Duodenal mucosa (tissue), 2 donors: Measurements from ENCODE around the gene TEX2.
"Not testable (repeated sequence)": the region's sequence is repeated elsewhere in the genome, so short reads cannot be mapped to it uniquely, and the experiment has no call there.

Experiments used
- H3K27ac ChIP-seq: one replicate; pipeline ENCODE4 v1.7.0; 2013; ENCODE audit warnings: low read depth, low read length
- H3K27me3 ChIP-seq, 2 donors: one replicate each; pipeline ENCODE4 v1.7.0; 2013; ENCODE audit warnings: low read length in 2 of 2, control low read depth in 1 of 2; ENCODE audit not compliant: insufficient read depth in 2 of 2, control insufficient read depth in 1 of 2
- H3K36me3 ChIP-seq, 2 donors: one replicate each; pipeline ENCODE4 v1.7.0; 2013; ENCODE audit warnings: low read length in 2 of 2, control low read depth in 1 of 2; ENCODE audit not compliant: insufficient read depth in 2 of 2, control insufficient read depth in 1 of 2
- H3K4me1 ChIP-seq, 2 donors: one replicate each; pipeline ENCODE4 v1.7.0; 2013; ENCODE audit warnings: low read length in 2 of 2, control low read depth in 1 of 2; ENCODE audit not compliant: insufficient read depth in 2 of 2, control insufficient read depth in 1 of 2
- H3K4me3 ChIP-seq, 2 donors: one replicate each; pipeline ENCODE4 v1.7.0; 2013; ENCODE audit warnings: low read length in 2 of 2, low read depth in 1 of 2
- H3K9ac ChIP-seq, 2 donors: one replicate each; pipeline ENCODE4 v1.7.0; 2013; ENCODE audit warnings: low read length in 2 of 2, low read depth in 1 of 2
- H3K9me3 ChIP-seq, 2 donors: one replicate each; pipeline ENCODE4 v1.7.0; 2013; ENCODE audit warnings: low read length in 2 of 2, control low read depth in 1 of 2; ENCODE audit not compliant: control insufficient read depth in 1 of 2

Gene TEX2

GRCh38 chr17:64225410-64225809 lies 37.6 kb downstream of the TEX2 start:
- Histone ChIP-seq H3K9me3 (no peaks in the 10 kb centered on the region), H3K4me1 (peaks cover 5% of the 10 kb centered on the region in 2 donors), H3K4me3 (no peak overlapping the region), H3K36me3 (no peaks in the 10 kb centered on the region), H3K9ac (no peak overlapping the region), H3K27ac (no peak overlapping the region), H3K27me3 (no peaks in the 10 kb centered on the region)

- H3K4me1 ChIP-seq, result peaks cover 5 to 10% of the 10 kb centered on the region in 2 donors
- no peaks in the 10 kb centered on the region for H3K27me3 ChIP-seq
- no peaks in the 10 kb centered on the region for H3K9me3 ChIP-seq
- H3K9ac ChIP-seq, result no peak overlapping the region
- H3K4me3 ChIP-seq, result no peak overlapping the region
- H3K36me3 ChIP-seq, result no peaks in the 10 kb centered on the region
- H3K27ac ChIP-seq, result no peak overlapping the region
These were observed 39.0 kb downstream of the TEX2 start for GRCh38 chr17:64223931-64224629.

DNA sequence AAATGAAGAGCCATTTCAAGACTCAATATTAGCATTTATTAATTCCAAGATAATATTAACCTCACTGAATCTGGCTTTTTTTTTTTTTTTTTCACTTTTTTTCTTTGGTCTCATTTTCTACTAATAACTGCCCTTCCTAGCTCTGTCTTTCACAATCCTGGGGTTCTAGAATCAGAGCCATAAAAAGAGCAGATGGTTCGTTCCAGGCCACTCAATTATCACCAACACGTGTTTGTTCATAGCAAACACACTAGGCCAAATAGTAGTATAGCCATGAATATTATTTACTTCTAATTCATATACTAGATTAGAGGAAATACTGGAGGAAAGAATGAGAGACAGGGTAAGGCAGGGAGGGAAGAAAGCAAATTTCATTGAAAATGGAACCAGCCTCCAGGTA lies 39.8 kb downstream of the TEX2 start:
- Histone ChIP-seq H3K4me1 (peaks cover 5 to 10% of the 10 kb centered on the region in 2 donors), H3K9ac (no peak overlapping the region), H3K27ac (no peak overlapping the region), H3K9me3 (no peaks in the 10 kb centered on the region), H3K27me3 (no peaks in the 10 kb centered on the region), H3K4me3 (no peak overlapping the region), H3K36me3 (no peaks in the 10 kb centered on the region)

GRCh38 chr17:64221679-64222078 lies 41.4 kb downstream of the TEX2 start:
- Histone ChIP-seq H3K36me3 (no peaks in the 10 kb centered on the region), H3K4me3 (no peak overlapping the region), H3K27ac (no peak overlapping the region), H3K9me3 (no peaks in the 10 kb centered on the region), H3K9ac (no peak overlapping the region), H3K27me3 (no peaks in the 10 kb centered on the region), H3K4me1 (peaks cover 18 to 22% of the 10 kb centered on the region in 2 donors)

DNA sequence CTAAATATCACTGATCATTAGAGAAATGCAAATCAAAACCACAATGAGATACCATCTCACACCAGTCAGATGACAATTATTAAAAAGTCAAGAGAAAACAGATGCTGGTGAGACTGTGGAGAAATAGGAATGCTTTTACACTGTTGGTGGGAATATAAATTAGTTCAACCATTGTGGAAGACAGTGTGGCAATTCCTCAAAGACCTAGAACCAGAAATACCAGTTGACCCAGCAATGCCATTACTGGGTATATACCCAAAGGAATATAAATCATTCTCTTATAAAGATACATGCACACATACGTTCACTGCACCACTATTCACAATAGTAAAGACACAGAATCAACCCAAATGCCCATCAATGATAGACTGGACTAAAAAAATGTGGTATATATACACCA lies 42.5 kb downstream of the TEX2 start:
- not testable (repeated sequence) for H3K27me3 ChIP-seq, H3K27ac ChIP-seq, H3K9ac ChIP-seq, H3K9me3 ChIP-seq, H3K36me3 ChIP-seq, H3K4me3 ChIP-seq
- H3K4me1 ChIP-seq, result peaks cover 27 to 33% of the 10 kb centered on the region in 2 donors

DNA sequence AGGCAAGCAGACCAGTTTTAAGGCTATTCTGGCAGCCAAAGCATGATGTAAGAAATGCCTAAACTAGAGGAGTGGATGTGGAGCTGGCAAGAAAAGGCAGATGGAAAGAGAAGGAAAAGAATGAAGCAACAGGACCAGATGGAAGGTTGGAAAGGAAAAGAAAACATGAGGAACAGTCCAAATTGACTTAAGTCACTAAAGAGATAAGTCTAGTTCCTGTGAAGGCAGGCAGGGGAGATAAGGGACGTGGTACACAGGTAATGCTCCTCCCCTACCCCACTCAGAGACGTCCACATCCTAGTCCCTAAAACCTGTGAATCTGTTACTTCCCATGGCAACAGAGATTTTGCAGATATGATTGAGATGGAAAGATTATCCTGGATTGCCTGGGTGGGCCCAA lies 43.5 kb downstream of the TEX2 start:
- Histone ChIP-seq H3K36me3 (no peaks in the 10 kb centered on the region), H3K27ac (no peak overlapping the region), H3K27me3 (no peaks in the 10 kb centered on the region), H3K4me3 (no peak overlapping the region), H3K9me3 (no peaks in the 10 kb centered on the region), H3K4me1 (peaks cover 37 to 43% of the 10 kb centered on the region in 2 donors), H3K9ac (no peak overlapping the region)

GRCh38 chr17:64218066-64218465 lies 45.0 kb downstream of the TEX2 start:
- H3K4me3 ChIP-seq, result no peak overlapping the region
- peaks cover 0 to 9% of the 10 kb centered on the region in 2 donors for H3K36me3 ChIP-seq
- no peaks in the 10 kb centered on the region for H3K9me3 ChIP-seq
- peaks cover 36 to 43% of the 10 kb centered on the region in 2 donors for H3K4me1 ChIP-seq
- H3K27ac ChIP-seq, result no peak overlapping the region
- H3K9ac ChIP-seq, result no peak overlapping the region
- no peaks in the 10 kb centered on the region for H3K27me3 ChIP-seq

GRCh38 chr17:64217249-64217691 lies 45.8 kb downstream of the TEX2 start:
- H3K4me1 ChIP-seq, result peaks cover 36 to 43% of the 10 kb centered on the region in 2 donors
- no peaks in the 10 kb centered on the region for H3K9me3 ChIP-seq
- H3K36me3 ChIP-seq, result peaks cover 8 to 17% of the 10 kb centered on the region in 2 donors
- H3K27ac ChIP-seq, result peak overlapping the region; percentile 62
- no peaks in the 10 kb centered on the region for H3K27me3 ChIP-seq
- peak overlapping the region in 1 of 2 donors; percentile 43 for H3K9ac ChIP-seq
- no peak overlapping the region for H3K4me3 ChIP-seq

DNA sequence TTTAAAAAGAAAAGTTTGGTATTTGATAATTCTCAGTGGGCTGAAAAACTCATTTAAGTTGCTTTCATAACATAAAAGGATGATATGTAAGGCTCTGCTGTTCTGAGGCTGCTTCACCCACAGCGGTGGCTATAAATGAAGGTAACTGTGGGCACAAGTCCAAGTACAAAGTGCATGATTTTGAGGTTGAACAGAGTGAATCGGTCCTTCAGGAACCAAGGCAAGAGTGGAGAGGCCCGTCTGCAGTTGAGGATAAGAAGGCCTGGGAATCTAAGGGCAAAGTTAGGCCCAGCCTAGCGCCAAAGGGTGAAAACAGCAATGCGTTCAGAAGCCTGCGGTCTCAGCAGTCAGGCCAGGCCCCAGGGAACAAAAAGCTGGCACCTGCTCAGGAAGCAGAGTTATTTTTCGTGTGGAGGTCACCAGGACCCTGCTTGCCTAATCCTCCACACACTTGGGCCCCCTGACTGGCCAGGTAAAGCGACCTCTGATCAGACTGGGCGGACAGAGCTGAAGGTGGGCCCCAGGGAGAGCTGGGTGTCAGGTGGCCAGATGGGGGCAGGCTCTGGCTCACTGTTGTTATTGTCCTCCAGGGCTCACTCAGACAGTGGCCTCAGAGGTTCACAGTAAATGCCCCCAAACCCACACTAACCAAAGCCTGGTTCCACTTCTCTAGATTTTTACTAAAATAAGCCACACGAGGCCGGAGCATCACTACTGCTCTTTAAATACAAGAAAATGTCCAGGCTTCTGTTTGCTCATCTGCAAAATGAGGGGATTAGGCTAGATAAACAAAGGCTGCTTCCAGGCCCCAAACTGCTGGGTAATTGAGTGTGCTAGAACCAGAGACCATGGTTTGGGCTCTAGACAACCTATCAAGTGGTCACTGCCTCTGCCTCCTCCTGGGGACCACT lies 46.5 kb downstream of the TEX2 start:
- Histone ChIP-seq H3K9me3 (no peaks in the 10 kb centered on the region), H3K27me3 (no peaks in the 10 kb centered on the region), H3K4me1 (peaks cover 36 to 43% of the 10 kb centered on the region in 2 donors), H3K9ac (peak overlapping the region; percentile 22 to 43), H3K27ac (peak overlapping the region; percentile 62), H3K36me3 (peaks cover 11 to 23% of the 10 kb centered on the region in 2 donors), H3K4me3 (no peak overlapping the region)

- no peaks in the 10 kb centered on the region for H3K9me3 ChIP-seq
- peaks cover 36 to 43% of the 10 kb centered on the region in 2 donors for H3K4me1 ChIP-seq
- no peak overlapping the region for H3K27ac ChIP-seq
- H3K27me3 ChIP-seq, result no peaks in the 10 kb centered on the region
- H3K9ac ChIP-seq, result peak overlapping the region in 1 of 2 donors; percentile 22
- peaks cover 11 to 24% of the 10 kb centered on the region in 2 donors for H3K36me3 ChIP-seq
- no peak overlapping the region for H3K4me3 ChIP-seq
These were observed 47.1 kb downstream of the TEX2 start for GRCh38 chr17:64216000-64216337.
